RWPE1 (cell line): ENCODE measurements around the gene JAGN1.
"Not testable (repeated sequence)": the region's sequence is repeated elsewhere in the genome, so short reads cannot be mapped to it uniquely, and the experiment has no call there.

Experiments used
- CTCF ChIA-PET: fragments of 350-600 bp; sonication (Branson Sonifier 250); formaldehyde crosslinking; extraction: SDS; loops from one replicate; lab custom pipeline; 2021; lab: Yijun Ruan, JAX
- POLR2A ChIA-PET: fragments of 400-600 bp; formaldehyde crosslinking; extraction: SDS; loops from one replicate; lab custom pipeline; 2020; ENCODE audit warnings: antibody characterized with exemption; ENCODE audit not compliant: low non-redundant PET; lab: Yijun Ruan, JAX
- DNase-seq: peaks from one replicate; pipeline ENCODE4 v3.0.0; 2012; ENCODE audit warnings: low spot score
- H3K27ac ChIP-seq: fragments of 450-650 bp; 2 replicates; pipeline ENCODE4 v1.5.1; 2017
- CTCF ChIP-seq: fragments of 450-650 bp; conservative IDR thresholded peaks from 2 replicates; pipeline ENCODE4 v1.5.1; 2017; ENCODE audit warnings: low read depth, mild to moderate bottlenecking

Gene JAGN1

GRCh38 chr3:9848860-9849259, 41.5 kb upstream of the JAGN1 start:
- CTCF ChIA-PET = interaction anchor here (0.7 to 0.8 kb wide), 3 partner anchors 65 to 85 kb away, joined by 3 to 4 read pairs (median 3); partner anchors contain the start of gene CRELD1
- POLR2A ChIA-PET, H3K27ac ChIP-seq, DNase-seq: not testable (repeated sequence)
- TF ChIP-seq CTCF = peak; percentile 78

- POLR2A ChIA-PET, DNase-seq, CTCF ChIA-PET: not testable (repeated sequence)
- H3K27ac ChIP-seq = peak overlapping the region; percentile 54
These were observed 39.0 kb upstream of the JAGN1 start for GRCh38 chr3:9851383-9851782.

GRCh38 chr3:9851926-9852325, 38.5 kb upstream of the JAGN1 start:
- DNase-seq, POLR2A ChIA-PET, H3K27ac ChIP-seq: not testable (repeated sequence)
- CTCF ChIA-PET = interaction anchor here (0.6 kb wide), 1 partner anchor 58 kb away, joined by 5 read pairs; no protein-coding TSS in a partner anchor

- ChIA-PET POLR2A (no interaction called here), CTCF (no interaction called here)
- no peak for TF ChIP-seq CTCF
- no peak overlapping the region for H3K27ac ChIP-seq
- DNase-seq = no peak
These were observed 37.9 kb upstream of the JAGN1 start for GRCh38 chr3:9852528-9852927.

- DNase-seq, H3K27ac ChIP-seq, CTCF ChIA-PET, POLR2A ChIA-PET: not testable (repeated sequence)
These were observed 36.0 kb upstream of the JAGN1 start for GRCh38 chr3:9854291-9854940.

- ChIA-PET POLR2A (no interaction called here), CTCF (no interaction called here)
- no peak for TF ChIP-seq CTCF
- no peak for DNase-seq
- no peak overlapping the region for H3K27ac ChIP-seq
These were observed 34.8 kb upstream of the JAGN1 start for GRCh38 chr3:9855594-9855993.

GRCh38 chr3:9859530-9860025, 30.8 kb upstream of the JAGN1 start:
- H3K27ac ChIP-seq = no peak overlapping the region
- no peak for DNase-seq
- CTCF ChIA-PET = no interaction called here
- POLR2A ChIA-PET = no interaction called here
- no peak for TF ChIP-seq CTCF

GRCh38 chr3:9861201-9861600, 29.2 kb upstream of the JAGN1 start:
- TF ChIP-seq CTCF = no peak
- no peak overlapping the region; the same call in 1 of the 2 replicates for H3K27ac ChIP-seq
- CTCF ChIA-PET = no interaction called here
- no peak for DNase-seq
- POLR2A ChIA-PET = no interaction called here
